K562 (cell line): Measurements from ENCODE around the gene DNAJC30. TPM values are rescaled to one million over a fixed set of nuclear protein-coding genes. Genes with fewer than 3 reads are reported as not detected.

ENCODE experiments used
- CAMTA2 ChIP-seq: fragments of 250-450 bp; sonication (Bioruptor Pico); conservative IDR thresholded peaks from 2 replicates; pipeline ENCODE4 v1.5.1; 2022
- CBX1 ChIP-seq: sonication (generic); IDR thresholded peaks from 2 replicates; pipeline ENCODE4 v1.6.1; 2016; ENCODE audit warnings: antibody characterized with exemption, low read depth, mild to moderate bottlenecking
- CBX5 ChIP-seq: IDR thresholded peaks from 2 replicates; pipeline ENCODE4 v1.6.1; 2014; ENCODE audit warnings: low read depth, borderline replicate concordance
- CREBBP ChIP-seq: IDR thresholded peaks from one replicate; pipeline ENCODE4 v1.6.1; 2012; ENCODE audit warnings: low read depth, mild to moderate bottlenecking, control low read depth, inconsistent platforms, low read length
- CSDE1 ChIP-seq, 2 experiments: fragments of 450-650 bp; IDR thresholded peaks; 2 replicates each; pipeline ENCODE4 v1.6.1; 2016; ENCODE audit warnings: mild to moderate bottlenecking in 1 of 2
- FIP1L1 ChIP-seq: fragments of 200-400 bp; formaldehyde crosslinking; IDR thresholded peaks from 2 replicates; pipeline ENCODE4 v1.6.1; 2018; ENCODE audit warnings: mild to moderate bottlenecking, low read depth, low read length; ENCODE audit not compliant: poor library complexity, severe bottlenecking
- JUNB ChIP-seq: fragments of 450-650 bp; formaldehyde crosslinking; conservative IDR thresholded peaks from 2 replicates; pipeline ENCODE4 v1.4.0; 2020; ENCODE audit warnings: mild to moderate bottlenecking
- KAT2B ChIP-seq: IDR thresholded peaks from one replicate; pipeline ENCODE4 v1.6.1; 2012; ENCODE audit warnings: low read depth, mild to moderate bottlenecking, control low read depth, inconsistent platforms, low read length, moderate library complexity
- KDM1A ChIP-seq, 2 experiments: fragments of 450-650 bp; IDR thresholded peaks; 2 replicates each; pipeline ENCODE4 v1.6.1; 2016; ENCODE audit warnings: mild to moderate bottlenecking in 2 of 2
- KLF1 ChIP-seq: fragments of 450-650 bp; IDR thresholded peaks from 2 replicates; pipeline ENCODE4 v1.6.1; 2016; ENCODE audit warnings: missing genetic modification characterization, missing compliant biosample characterization
- MTF1 ChIP-seq: fragments of 250-450 bp; sonication (Bioruptor Pico); IDR thresholded peaks from 2 replicates; pipeline ENCODE4 v1.9.0; 2021; ENCODE audit warnings: moderate library complexity, mild to moderate bottlenecking, inconsistent platforms, borderline replicate concordance
- NCOA1 ChIP-seq: fragments of 450-650 bp; IDR thresholded peaks from 2 replicates; pipeline ENCODE4 v1.6.1; 2016; ENCODE audit warnings: low read depth
- NFE2 ChIP-seq: IDR thresholded peaks from 2 replicates; pipeline ENCODE4 v1.6.1; 2014; ENCODE audit warnings: antibody characterized with exemption, low read depth
- RAD21 ChIP-seq, 2 experiments: fragments of 250-450 bp in 1 of 2; fragments of 450-650 bp in 1 of 2; sonication (Bioruptor Pico) in 1 of 2; formaldehyde crosslinking in 1 of 2; IDR thresholded peaks in 1 of 2; conservative IDR thresholded peaks in 1 of 2; 2 replicates each; pipeline versions ENCODE4 v1.4.0 to v1.8.0; 2020 to 2022; ENCODE audit warnings: mild to moderate bottlenecking in 2 of 2, moderate library complexity in 1 of 2
- ZNF77 ChIP-seq: fragments of 250-450 bp; sonication (Bioruptor Pico); IDR thresholded peaks from 2 replicates; pipeline ENCODE4 v1.5.0; 2020
- polyA plus RNA-seq, 8 experiments: library from polyadenylated mRNA; depleted of rRNA in 4 of 8; stranded (reverse) in 5 of 8; unstranded in 3 of 8; fragments of >200 nt; fragmentation: Nextera tagmentation in 2 of 8; fragmentation: Illumina TruSeq in 1 of 8; extraction: Ambion mirVana in 2 of 8; extraction: Trizol in 1 of 8; gene quantifications; 2 replicates each; pipeline versions ENCODE4 v1.2.1 to v1.2.3, GENCODE V29; 2011 to 2014; ENCODE audit warnings: inconsistent platforms in 1 of 8, missing spikeins in 1 of 8
- total RNA-seq, 7 experiments: library from RNA; depleted of rRNA in 6 of 7; stranded (reverse); fragments of >200 nt in 6 of 7; fragmentation: Illumina TruSeq in 2 of 7; extraction: Trizol in 2 of 7; gene quantifications; 2 replicates each; pipeline versions ENCODE4 v1.2.1 to v1.2.3, GENCODE V29; 2011 to 2021; ENCODE audit warnings: low replicate concordance in 1 of 7
- TF ChIP-seq, protein P1 (sequence below): sonication (generic); formaldehyde crosslinking; IDR thresholded peaks from 2 replicates; pipeline ENCODE4 v1.8.0; 2022; ENCODE audit warnings: missing genetic modification reagents, mild to moderate bottlenecking, moderate library complexity, borderline replicate concordance
- TF ChIP-seq, protein P2 (sequence below), 2 experiments: fragments of 450-650 bp in 1 of 2; sonication (generic) in 1 of 2; formaldehyde crosslinking in 1 of 2; IDR thresholded peaks; 2 replicates each; pipeline versions ENCODE4 v1.7.1 to v1.9.0; 2016 to 2022; ENCODE audit warnings: inconsistent platforms in 1 of 2, mild to moderate bottlenecking in 1 of 2, missing genetic modification reagents in 1 of 2

DNAJC30 gene
- total and polyA plus RNA-seq, 9 of the 15 experiments (the other 6 are each of a cell fraction or from before 2014, with no cell fraction given), result 1.1 to 11.3 (median 4.6) TPM

DNA sequence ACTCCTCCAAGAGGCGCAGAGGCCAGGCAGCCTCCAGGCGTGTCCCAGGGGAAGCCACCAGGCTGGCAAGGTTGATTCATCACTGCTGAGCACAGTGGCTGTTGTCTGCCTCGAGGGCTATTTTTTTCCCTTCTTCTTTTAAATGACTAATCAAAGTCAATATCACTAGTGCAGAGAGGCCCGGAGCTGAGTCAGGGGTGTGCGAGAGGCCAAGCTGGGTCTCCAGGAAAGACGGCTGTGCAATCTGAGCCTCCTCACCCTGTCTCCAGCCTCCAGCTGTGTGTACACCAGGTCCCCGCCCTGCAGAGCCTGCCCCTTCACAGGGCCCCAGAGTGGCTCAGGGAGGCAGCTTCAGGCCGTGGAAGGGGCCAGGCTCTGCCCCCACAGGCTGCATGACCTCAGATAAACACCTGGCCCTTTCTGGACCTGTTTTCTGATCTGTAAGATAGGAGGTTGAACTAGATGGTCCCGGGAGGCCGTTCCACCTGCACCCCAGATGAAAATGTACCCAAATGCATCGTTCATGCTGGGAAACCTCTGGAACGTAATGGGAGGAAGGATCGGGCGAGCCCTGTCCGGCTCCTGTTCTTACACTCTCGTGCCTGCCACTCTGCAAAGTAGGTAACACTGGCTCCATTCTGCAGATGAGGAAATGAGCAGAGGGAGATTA, 32.5 kb upstream of the DNAJC30 start (continued):
- TF ChIP-seq NFE2 (peak; percentile 83), KAT2B (no peak), KLF1 (tag) (peak; percentile 94), JUNB (CRISPR knock-in tag) (no peak), CBX5 (no peak), FIP1L1 (no peak), CBX1 (no peak), RAD21 (CRISPR knock-in tag; conservative IDR thresholded peaks at IDR 0.05 in 1 of 2, IDR thresholded peaks at IDR 0.05 in 1 of 2) (peak in 1 of 2 experiments; percentile 23; a peak in 2 of 4 replicates), CREBBP (no peak), CSDE1 (IDR thresholded peaks at IDR 0.05) (no peak), KDM1A (IDR thresholded peaks at IDR 0.05) (peak; percentile 96 to 98), CAMTA2 (no peak), MTF1 (CRISPR knock-in tag) (no peak), NCOA1 (peak; percentile 83; the same call in 1 of the 2 replicates), ZNF77 (CRISPR knock-in tag) (no peak)
- TF ChIP-seq, protein P1, sequence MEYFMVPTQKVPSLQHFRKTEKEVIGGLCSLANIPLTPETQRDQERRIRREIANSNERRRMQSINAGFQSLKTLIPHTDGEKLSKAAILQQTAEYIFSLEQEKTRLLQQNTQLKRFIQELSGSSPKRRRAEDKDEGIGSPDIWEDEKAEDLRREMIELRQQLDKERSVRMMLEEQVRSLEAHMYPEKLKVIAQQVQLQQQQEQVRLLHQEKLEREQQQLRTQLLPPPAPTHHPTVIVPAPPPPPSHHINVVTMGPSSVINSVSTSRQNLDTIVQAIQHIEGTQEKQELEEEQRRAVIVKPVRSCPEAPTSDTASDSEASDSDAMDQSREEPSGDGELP (CRISPR knock-in tag), result peak; percentile 99
- TF ChIP-seq, protein P2, sequence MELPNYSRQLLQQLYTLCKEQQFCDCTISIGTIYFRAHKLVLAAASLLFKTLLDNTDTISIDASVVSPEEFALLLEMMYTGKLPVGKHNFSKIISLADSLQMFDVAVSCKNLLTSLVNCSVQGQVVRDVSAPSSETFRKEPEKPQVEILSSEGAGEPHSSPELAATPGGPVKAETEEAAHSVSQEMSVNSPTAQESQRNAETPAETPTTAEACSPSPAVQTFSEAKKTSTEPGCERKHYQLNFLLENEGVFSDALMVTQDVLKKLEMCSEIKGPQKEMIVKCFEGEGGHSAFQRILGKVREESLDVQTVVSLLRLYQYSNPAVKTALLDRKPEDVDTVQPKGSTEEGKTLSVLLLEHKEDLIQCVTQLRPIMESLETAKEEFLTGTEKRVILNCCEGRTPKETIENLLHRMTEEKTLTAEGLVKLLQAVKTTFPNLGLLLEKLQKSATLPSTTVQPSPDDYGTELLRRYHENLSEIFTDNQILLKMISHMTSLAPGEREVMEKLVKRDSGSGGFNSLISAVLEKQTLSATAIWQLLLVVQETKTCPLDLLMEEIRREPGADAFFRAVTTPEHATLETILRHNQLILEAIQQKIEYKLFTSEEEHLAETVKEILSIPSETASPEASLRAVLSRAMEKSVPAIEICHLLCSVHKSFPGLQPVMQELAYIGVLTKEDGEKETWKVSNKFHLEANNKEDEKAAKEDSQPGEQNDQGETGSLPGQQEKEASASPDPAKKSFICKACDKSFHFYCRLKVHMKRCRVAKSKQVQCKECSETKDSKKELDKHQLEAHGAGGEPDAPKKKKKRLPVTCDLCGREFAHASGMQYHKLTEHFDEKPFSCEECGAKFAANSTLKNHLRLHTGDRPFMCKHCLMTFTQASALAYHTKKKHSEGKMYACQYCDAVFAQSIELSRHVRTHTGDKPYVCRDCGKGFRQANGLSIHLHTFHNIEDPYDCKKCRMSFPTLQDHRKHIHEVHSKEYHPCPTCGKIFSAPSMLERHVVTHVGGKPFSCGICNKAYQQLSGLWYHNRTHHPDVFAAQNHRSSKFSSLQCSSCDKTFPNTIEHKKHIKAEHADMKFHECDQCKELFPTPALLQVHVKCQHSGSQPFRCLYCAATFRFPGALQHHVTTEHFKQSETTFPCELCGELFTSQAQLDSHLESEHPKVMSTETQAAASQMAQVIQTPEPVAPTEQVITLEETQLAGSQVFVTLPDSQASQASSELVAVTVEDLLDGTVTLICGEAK (IDR thresholded peaks at IDR 0.05), result no peak
- TF ChIP-seq, protein P2 (CRISPR knock-in tag; IDR thresholded peaks at IDR 0.05), result no peak
